Measurements from ENCODE around the gene RPS6KA4.
A peak's percentile ranks its signal among the peaks of the same experiment; 100 is the strongest.

RPS6KA4 gene

GRCh38 chr11:64327993-64328392, 31.0 kb upstream of the RPS6KA4 start:
- no peak for DNase-seq

DNA sequence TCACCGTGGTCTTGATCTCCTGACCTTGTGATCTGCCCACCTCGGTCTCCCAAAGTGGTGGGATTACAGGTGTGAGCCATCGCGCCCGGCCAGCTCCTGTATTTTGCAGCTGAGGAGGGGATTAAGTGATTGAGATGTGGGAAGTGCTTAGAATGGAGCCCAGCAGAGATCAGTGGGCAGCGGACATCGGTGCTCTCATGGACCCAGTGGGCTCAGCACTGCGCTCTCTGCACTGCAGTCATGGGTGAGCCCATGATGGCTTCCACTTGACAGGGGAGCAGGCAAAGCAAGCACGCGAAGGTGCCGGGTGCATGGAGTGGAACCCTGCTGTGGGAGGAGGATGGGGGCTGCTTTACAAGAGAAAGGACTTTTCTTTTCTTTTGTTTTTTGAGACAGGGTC, 28.1 kb upstream of the RPS6KA4 start:
- DNase-seq = no peak

DNA sequence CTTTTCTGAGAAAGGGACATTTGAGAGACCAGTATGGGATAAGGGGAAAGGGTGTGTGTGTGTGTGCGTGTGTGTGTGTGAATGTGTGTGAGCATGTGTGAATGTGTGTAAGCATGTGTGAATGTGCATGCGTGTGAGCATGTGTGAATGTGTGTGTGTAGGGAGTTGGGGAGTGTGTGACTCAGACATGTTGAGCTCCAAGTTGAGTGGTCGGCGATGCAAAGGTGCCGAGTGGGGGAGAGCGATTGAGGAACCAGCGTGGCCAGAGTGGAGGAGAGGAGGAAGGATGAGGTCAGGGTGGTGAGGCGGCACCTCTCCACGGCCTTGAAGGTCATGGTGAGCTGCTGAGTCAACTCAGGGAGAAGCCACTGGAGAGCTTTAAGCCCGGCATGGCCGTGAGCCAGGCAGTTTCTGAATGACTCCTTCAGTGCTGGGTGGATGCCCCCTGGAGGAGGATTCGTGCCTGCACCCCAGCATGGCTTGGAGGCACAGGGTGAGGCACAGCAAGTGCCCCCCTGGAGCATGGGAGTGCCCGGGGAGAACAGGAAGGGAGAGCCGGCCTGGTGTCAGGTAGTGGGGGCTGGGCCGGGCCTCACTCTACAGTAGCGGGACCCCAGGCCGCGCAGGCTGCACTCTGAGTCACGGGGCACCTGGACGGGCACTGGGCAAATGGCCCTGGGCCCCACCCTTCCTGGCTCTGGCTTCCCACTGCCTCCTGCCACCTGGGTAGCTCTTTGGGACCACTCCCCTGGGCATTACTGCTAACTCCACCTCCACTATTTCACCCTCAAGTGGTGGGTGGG, 27.2 kb upstream of the RPS6KA4 start:
- DNase-seq = peak; percentile 99

DNA sequence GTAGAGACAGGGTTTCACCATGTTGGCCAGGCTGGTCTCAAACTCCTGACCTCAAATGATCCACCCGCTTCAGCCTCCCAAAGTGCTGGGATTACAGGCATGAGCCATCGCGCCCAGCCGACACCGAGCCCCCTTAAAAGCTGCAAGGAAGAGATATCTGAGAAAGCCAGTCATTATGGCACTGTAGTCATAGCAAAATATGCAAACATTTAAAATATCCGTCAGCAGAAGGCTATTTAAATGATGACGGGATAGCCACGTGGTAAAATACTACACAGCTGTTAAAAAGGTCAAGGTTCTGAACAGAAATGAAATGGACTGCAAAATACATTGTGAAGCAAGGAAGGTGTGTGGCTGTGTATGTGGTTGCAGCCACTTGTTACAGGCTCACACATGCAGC, 25.4 kb upstream of the RPS6KA4 start:
- DNase-seq = no peak

GRCh38 chr11:64334764-64335735, 23.9 kb upstream of the RPS6KA4 start:
- peak; percentile 96 for DNase-seq

DNA sequence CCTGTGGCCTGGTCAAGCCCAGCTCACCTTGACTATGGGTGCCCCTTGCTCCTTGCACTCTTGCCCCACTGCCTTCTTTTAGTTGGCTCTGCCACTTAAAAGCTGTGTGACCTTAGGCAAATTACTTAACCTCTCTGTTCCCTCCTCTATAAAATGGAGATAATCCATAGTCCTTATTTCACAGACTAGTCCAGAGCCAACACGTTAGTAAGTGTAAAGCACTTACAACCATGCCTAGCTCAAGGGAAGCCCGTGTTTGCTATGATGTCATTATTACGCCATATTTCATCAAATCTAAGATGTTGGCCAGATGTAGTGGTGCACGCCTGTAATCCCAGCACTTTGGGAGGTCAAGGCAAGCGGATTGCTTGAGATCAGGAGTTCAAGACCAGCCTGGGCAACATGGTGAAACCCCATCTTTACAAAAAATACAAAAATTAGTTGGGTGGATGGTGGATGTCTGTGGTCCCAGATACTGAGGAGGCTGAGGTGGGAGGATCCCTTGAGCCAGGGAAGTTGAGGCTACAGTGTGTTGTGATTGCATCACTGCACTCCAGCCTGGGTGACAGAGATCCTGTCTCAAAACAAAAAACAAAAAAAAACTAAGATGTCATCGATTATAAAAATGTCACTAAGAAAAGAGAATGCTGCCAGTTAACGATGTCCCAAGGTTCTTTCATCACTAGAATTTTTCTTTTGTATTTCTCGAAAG, 21.3 kb upstream of the RPS6KA4 start:
- DNase-seq = no peak

DNA sequence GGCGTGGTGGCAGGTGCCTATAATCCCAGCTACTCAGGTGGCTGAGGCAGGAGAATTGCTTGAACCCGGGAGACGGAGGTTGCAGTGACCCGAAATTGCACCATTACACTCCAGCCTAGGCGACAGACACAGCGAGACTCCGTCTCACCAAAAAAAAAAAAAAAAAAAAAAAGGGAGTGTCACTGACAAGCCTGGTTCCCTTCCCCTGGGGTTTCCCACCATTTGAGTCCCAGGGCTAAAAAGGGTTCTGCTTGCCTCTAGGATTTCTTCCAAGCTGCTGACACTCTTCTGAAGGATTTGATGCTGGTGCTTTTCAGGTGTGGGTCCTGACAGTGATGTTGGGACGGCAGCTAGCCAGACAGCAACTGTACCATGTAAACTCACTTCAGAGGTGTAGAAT, 20.2 kb upstream of the RPS6KA4 start:
- no peak for DNase-seq

DNA sequence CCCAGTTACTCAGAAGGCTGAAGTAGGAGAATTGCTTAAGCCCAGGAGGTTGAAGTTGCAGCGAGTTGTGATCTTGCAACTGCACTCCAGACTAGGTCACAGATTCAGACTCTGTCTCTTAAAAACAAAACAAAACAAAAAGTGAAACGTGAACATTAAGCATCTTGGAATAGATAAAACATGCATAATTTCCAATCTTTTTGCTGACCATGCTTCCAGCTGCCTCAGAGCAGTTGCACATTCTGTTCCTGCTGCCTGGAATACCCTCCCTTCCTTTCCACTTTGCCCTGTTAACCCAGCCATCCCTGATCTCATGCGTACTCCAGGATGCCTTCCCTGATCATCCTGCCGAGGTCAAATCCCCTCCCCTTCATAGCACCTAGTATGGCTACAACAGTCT, 19.7 kb upstream of the RPS6KA4 start:
- no peak for DNase-seq

DNA sequence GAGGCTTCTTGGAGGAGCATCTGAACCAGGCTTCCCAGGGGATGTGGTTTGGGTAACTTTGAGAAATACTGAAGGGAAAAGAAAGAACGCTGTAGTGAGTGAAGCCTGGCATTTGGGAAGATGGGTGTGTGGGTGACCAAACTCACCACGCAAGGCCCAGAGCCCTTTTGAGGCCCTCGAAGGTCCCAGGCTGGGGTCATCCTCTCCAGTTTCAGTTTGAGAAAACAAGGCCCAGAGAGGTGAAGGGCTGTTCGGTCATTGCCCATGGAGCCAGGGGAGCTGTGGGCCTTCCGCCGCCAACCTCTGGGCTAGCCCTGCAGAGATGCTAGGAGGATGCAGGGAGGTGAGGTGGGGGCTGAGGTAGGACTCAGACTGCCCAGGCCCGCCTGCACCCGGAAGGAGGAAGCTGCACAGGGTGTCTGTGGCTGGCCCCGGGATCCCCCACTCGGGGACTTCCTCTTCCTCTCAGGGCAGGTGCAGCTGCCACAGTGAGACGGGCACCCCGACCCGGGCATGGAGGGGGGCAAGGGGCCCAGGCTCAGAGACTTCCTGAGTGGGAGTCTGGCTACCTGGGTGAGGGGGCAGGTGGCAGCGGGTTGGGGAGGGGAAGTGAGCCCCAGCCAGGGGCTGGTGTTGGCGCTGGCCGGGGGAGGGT, 19.1 kb upstream of the RPS6KA4 start, which contains the start of gene CCDC88B:
Gene CCDC88B (plus strand): TSS at position 451 of the 655 bp plus-strand sequence. CDS start 63 bp downstream, at position 514.
- DNase-seq = peak; percentile 77

GRCh38 chr11:64340671-64341335, 18.2 kb upstream of the RPS6KA4 start:
- DNase-seq = peak; percentile 40

- DNase-seq = no peak
Observed at GRCh38 chr11:64341429-64341828, 17.5 kb upstream of the RPS6KA4 start.

DNA sequence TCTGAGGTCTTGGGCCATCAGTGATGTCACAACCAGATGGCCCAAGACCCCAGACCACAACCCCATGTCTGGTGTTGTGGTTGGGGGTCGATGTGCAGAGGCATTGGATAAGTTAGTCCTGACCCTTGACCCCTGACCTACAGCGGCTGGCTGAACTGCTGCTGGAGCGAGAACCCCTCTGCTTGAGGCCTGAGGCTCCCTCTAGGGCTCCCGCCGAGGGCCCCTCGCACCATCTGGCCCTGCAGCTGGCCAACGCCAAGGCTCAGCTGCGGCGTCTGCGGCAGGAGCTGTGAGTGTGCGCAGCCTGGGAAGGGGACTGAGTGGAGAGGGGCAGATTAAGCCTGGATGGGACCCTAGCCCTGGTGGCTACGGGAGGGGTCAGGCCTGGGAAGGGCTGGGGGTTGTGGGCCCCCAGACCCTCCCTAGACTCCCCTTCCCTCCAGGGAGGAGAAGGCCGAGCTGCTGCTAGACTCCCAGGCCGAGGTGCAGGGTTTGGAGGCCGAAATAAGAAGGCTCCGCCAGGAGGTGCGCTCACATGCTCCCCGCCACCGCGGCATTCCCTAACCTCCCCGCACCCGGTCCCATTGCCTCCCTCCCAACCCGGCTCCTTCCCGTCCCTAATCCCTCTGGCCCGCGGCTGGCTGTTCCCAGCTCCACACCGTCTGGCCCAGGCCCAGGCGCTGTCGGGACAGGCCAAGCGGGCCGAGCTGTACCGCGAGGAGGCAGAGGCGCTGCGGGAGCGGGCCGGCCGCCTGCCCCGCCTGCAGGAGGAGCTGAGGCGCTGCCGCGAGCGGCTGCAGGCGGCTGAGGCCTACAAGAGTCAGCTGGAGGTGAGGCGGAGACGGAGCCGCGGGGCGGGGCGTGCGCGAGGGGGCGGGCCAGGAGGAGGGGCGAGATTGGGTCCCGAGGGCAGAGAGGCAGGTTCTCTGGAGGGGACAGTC, 16.8 kb upstream of the RPS6KA4 start:
- peak; percentile 91 for DNase-seq

GRCh38 chr11:64342869-64343745, 15.9 kb upstream of the RPS6KA4 start:
- no peak for DNase-seq

- DNase-seq = no peak
Observed at GRCh38 chr11:64343767-64344559, 15.0 kb upstream of the RPS6KA4 start.

DNA sequence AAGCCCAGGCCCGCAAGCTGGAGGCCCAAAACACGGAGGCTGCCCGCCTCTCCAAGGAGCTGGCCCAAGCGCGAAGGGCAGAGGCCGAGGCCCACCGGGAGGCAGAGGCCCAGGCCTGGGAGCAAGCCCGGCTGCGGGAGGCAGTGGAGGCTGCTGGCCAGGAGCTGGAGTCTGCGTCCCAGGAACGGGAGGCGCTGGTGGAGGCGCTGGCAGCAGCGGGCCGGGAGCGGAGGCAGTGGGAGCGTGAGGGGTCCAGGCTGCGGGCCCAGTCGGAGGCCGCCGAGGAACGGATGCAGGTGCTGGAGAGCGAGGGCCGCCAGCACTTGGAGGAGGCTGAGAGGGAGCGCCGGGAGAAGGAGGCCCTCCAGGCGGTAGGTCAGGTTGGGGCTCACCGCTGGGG, 14.2 kb upstream of the RPS6KA4 start:
- DNase-seq = no peak

- peak; percentile 30 for DNase-seq
Observed at GRCh38 chr11:64347193-64347867, 11.6 kb upstream of the RPS6KA4 start.

- DNase-seq = no peak
Observed at GRCh38 chr11:64348383-64349024, 10.5 kb upstream of the RPS6KA4 start.

DNA sequence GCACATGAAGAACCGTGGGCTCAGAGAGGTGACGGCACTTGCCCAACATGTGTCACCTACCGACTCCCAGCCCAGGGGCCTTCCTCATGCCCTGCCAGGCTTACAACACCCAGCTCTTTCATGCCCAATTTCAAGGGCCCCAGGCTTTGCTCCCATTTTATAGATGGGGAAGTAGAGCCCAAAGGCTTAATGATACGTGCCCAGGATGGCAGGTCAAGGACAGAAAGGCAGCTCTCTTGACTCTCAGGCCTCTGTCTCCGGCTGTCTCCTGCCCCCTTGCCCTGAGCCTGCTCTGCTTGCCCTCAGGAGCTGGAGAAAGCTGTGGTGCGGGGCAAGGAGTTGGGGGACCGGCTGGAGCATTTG, 10.0 kb upstream of the RPS6KA4 start:
- no peak for DNase-seq

All from MV-4-11 (cell line).